CD4-positive, alpha-beta T cell (primary cell): ENCODE data around the gene MTFMT. TPM values are rescaled to one million over a fixed set of nuclear protein-coding genes. Genes with fewer than 3 reads are reported as not detected.
A peak's percentile ranks its signal among the peaks of the same experiment; 100 is the strongest.

Experiments used
- ATAC-seq: fragments of 200-7000 bp; cut with Tn5 transposase; one replicate; pipeline ENCODE4 v1.10.0; 2022; ENCODE audit warnings: mild to moderate bottlenecking; ENCODE audit not compliant: poor library complexity
- CTCF ChIA-PET: fragments of 350-600 bp; sonication (Branson Sonifier 250); formaldehyde crosslinking; loops from one replicate; lab custom pipeline; 2021; ENCODE audit warnings: antibody characterized with exemption, inconsistent platforms; lab: Charles Lee
- POLR2A ChIA-PET: fragments of 350-600 bp; sonication (Branson Sonifier 250); formaldehyde crosslinking; loops from one replicate; lab custom pipeline; 2021; ENCODE audit warnings: antibody characterized with exemption, inconsistent platforms; lab: Charles Lee
- DNase-seq, 14 experiments: peaks; one replicate each; pipeline ENCODE4 v3.0.0-alpha.2; 2013 to 2020; ENCODE audit warnings: mixed read lengths in 2 of 14
- H3K27ac ChIP-seq, 2 donors: one replicate each; pipeline versions ENCODE4 v1.5.1 to v1.7.0; 2013; ENCODE audit warnings: low read length in 2 of 2, low read depth in 1 of 2, mild to moderate bottlenecking in 1 of 2
- H3K27me3 ChIP-seq, 2 experiments: 1 replicate in 1 of 2; 2 replicates in 1 of 2; pipeline versions ENCODE4 v1.6.1 to v1.7.0; 2013; ENCODE audit warnings: low read length in 2 of 2, control low read depth in 1 of 2, mild to moderate bottlenecking in 1 of 2, moderate library complexity in 1 of 2; ENCODE audit not compliant: insufficient read depth in 2 of 2, control insufficient read depth in 1 of 2
- H3K36me3 ChIP-seq: one replicate; pipeline ENCODE4 v1.6.1; 2013; ENCODE audit warnings: low read length, control low read depth; ENCODE audit not compliant: insufficient read depth
- H3K4me1 ChIP-seq: one replicate; pipeline ENCODE4 v1.6.1; 2013; ENCODE audit warnings: low read length, control low read depth; ENCODE audit not compliant: insufficient read depth
- H3K4me3 ChIP-seq: one replicate; pipeline ENCODE4 v1.5.1; 2013; ENCODE audit warnings: mild to moderate bottlenecking, low read length, moderate library complexity
- H3K9me3 ChIP-seq, 2 experiments: 1 replicate in 1 of 2; 2 replicates in 1 of 2; pipeline versions ENCODE4 v1.6.1 to v1.7.0; 2013; ENCODE audit warnings: low read length in 2 of 2, mild to moderate bottlenecking in 2 of 2, control low read depth in 1 of 2, moderate library complexity in 1 of 2; ENCODE audit not compliant: control insufficient read depth in 1 of 2, insufficient read depth in 1 of 2
- H3K27ac Mint-ChIP-seq: one replicate; pipeline ENCODE4 v1.8.0; 2020; ENCODE audit warnings: mixed read lengths
- H3K27me3 Mint-ChIP-seq: one replicate; pipeline ENCODE4 v1.8.0; 2021; ENCODE audit warnings: mixed read lengths
- H3K36me3 Mint-ChIP-seq: one replicate; pipeline ENCODE4 v1.8.0; 2021; ENCODE audit warnings: low read depth, mixed read lengths
- H3K4me1 Mint-ChIP-seq: one replicate; pipeline ENCODE4 v1.8.0; 2021; ENCODE audit warnings: low read depth, mixed read lengths
- H3K4me3 Mint-ChIP-seq: one replicate; pipeline ENCODE4 v1.8.0; 2020; ENCODE audit warnings: mild to moderate bottlenecking, mixed read lengths
- H3K9me3 Mint-ChIP-seq: one replicate; pipeline ENCODE4 v1.8.0; 2020; ENCODE audit warnings: mixed read lengths
- CTCF ChIP-seq: fragments of 200-600 bp; IDR thresholded peaks from one replicate; pipeline ENCODE4 v1.8.0; 2022; ENCODE audit warnings: antibody characterized with exemption, mild to moderate bottlenecking
- intact Hi-C, 2 experiments: fragments of 100-400 bp; cut with DNase I in 1 of 2; cut with micrococcal nuclease in 1 of 2; formaldehyde crosslinking; loops; one replicate each; pipeline versions ENCODE4 v1.15.1 to v1.9.0; 2023 to 2025; cut with DNase I, micrococcal nuclease
- polyA plus RNA-seq, 2 donors: library from polyadenylated mRNA; unstranded; fragments of 120-200 nt; gene quantifications; one replicate each; pipeline ENCODE4 v1.2.1, GENCODE V29; 2013
- total RNA-seq, 174 experiments: library from RNA in 2 of 174; stranded (reverse) in 2 of 174; gene quantifications; one replicate each; pipeline ENCODE4 v1.2.3 and lab custom pipeline; 2021 to 2026

The MTFMT gene
- total RNA-seq (1 to 10 TPM; 3.4 to 5.8 TPM), total RNA-seq (lab: John Stamatoyannopoulos, UW) (3.2 to 29.9 (median 14.7) reads per million in 172 experiments)
- 10.4 TPM for polyA plus RNA-seq (2013, experiment 1 of 2)
- polyA plus RNA-seq (2013, experiment 2 of 2): 10.9 TPM

DNA sequence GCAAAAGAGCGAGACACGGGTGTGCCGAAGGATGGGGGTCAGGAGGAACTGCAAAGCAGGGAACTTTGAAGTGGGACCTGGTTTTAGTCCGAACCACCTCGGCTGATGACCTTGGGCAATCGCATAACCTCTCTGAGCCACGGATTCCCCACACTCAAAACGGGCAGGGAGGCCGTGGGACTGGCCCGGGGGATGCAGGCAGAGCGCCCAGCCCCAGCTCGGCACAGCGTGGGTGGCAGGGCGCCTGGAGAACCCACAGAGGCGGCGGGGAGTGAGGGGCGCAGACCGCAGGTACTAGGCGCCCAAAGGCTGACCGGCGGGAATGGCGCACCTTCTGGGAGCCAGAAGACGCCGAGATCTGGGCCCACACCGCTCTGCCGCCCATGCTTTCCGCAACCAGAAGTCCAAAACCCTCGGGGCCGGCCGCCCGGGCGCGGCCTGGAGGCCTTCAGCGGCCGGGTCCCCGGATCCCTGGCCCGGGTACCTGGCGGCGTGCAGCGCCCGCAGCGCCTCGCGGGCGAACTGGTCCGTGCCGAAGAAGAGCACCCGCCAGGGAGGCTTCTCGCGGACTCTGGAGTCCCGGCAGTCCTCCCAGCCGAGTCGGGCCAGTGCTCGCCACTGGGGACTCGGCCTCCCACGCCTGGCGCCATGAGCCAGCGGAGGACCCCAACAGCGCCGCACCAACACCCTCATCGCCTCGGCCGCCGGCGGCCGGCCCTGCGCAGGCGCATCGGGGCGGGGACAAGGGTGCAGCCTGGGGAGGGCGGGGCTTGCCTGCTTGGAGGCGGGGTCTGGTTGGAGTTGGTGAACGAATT lies at the start of gene MTFMT:
Gene MTFMT (minus strand): TSS at position 719 of the 815 bp plus-strand sequence. CDS start 26 bp downstream, at position 693.
- DNase-seq (peak; percentile 86 to 98 (median 92)), ATAC-seq (peak; percentile 94)
- H3K27ac Mint-ChIP-seq: peak within 1 kb of the TSS; percentile 66
- no peaks in the 10 kb centered on the region for H3K9me3 Mint-ChIP-seq
- ChIA-PET CTCF (no interaction called here), POLR2A (no interaction called here)
- TF ChIP-seq CTCF: no peak
- H3K4me1 Mint-ChIP-seq: peaks cover 25% of the 10 kb centered on the region
- H3K4me3 Mint-ChIP-seq: peak within 1 kb of the TSS; percentile 98
- no peaks in the 10 kb centered on the region for H3K9me3 ChIP-seq
- H3K27me3 Mint-ChIP-seq: peaks cover 15% of the 10 kb centered on the region
- H3K36me3 Mint-ChIP-seq: peaks cover 33% of the 10 kb centered on the region
- peak within 1 kb of the TSS; percentile 29 to 37 for H3K27ac ChIP-seq
- peaks cover 25% of the 10 kb centered on the region for H3K4me1 ChIP-seq
- peaks cover 11% of the 10 kb centered on the region for H3K36me3 ChIP-seq
- intact Hi-C loops: loop anchor here in 1 of 2 experiments (1.0 to 5.0 kb wide), 2 partner anchors 38 to 158 kb away; partner anchors contain the start of gene CLPX
- H3K27me3 ChIP-seq: peaks cover 0 to 6% of the 10 kb centered on the region in 2 experiments
- H3K4me3 ChIP-seq: peak within 1 kb of the TSS; percentile 72

DNA sequence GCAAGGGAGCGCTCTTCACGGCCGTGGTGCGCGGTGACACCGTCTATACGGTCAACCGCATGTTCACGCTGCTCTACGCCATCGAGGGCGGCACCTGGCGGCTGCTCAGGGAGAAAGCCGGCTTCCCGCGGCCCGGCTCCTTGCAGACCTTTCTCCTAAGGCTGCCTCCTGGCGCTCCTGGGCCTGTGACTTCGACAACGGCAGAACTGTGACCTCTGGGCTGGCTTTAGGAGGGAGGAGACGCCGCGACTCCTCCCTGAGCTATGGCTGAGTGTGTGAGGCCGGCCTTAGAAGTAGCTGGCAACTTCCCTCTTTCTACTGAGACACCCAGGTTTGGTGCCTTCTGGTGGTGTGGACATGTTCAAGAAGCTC lies 48.5 kb upstream of the MTFMT start:
- no peak overlapping the region for H3K4me3 ChIP-seq
- Mint-ChIP-seq H3K27ac (no peak overlapping the region), H3K4me1 (peaks cover 10% of the 10 kb centered on the region), H3K4me3 (no peak overlapping the region), H3K27me3 (peaks cover 40% of the 10 kb centered on the region), H3K9me3 (no peaks in the 10 kb centered on the region), H3K36me3 (no peaks in the 10 kb centered on the region)
- peaks cover 0 to 5% of the 10 kb centered on the region in 2 experiments for H3K9me3 ChIP-seq
- H3K4me1 ChIP-seq: peaks cover 17% of the 10 kb centered on the region
- no peaks in the 10 kb centered on the region for H3K36me3 ChIP-seq
- ChIA-PET CTCF (interaction anchor here (0.7 to 1.4 kb wide), 3 partner anchors 14 to 347 kb away, joined by 3 to 4 read pairs (median 3); no protein-coding TSS in a partner anchor), POLR2A (no interaction called here)
- peak; percentile 42 for TF ChIP-seq CTCF
- no peak overlapping the region for H3K27ac ChIP-seq
- intact Hi-C loops: loop anchor here (2.0 to 5.0 kb wide), 3 partner anchors 45 to 347 kb away; no protein-coding TSS in a partner anchor
- peaks cover 5 to 7% of the 10 kb centered on the region in 2 experiments for H3K27me3 ChIP-seq
- peak in 13 of 14 experiments; percentile 27 to 70 (median 44) for DNase-seq
- ATAC-seq: peak; percentile 69

DNA sequence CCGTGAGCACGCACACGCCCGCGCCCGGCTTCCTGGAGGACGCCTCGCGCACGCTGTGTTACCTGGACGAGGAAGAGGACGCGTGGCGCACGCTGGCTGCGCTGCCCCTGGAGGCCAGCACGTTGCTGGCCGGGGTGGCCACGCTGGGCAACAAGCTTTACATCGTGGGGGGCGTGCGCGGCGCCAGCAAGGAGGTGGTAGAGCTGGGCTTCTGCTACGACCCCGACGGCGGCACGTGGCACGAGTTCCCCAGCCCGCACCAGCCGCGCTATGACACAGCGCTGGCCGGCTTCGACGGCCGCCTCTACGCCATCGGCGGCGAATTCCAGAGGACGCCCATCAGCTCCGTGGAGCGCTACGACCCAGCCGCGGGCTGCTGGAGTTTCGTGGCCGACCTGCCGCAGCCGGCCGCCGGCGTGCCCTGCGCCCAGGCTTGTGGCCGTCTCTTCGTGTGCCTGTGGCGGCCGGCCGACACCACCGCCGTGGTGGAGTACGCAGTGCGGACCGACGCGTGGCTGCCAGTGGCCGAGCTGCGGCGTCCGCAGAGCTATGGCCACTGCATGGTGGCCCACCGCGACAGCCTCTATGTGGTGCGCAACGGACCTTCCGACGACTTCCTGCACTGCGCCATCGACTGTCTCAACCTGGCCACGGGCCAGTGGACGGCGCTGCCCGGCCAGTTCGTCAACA lies 48.0 kb upstream of the MTFMT start:
- no peak for ATAC-seq
- DNase-seq: no peak
- Histone ChIP-seq H3K4me1 (peaks cover 14% of the 10 kb centered on the region), H3K9me3 (peaks cover 0 to 5% of the 10 kb centered on the region in 2 experiments), H3K36me3 (no peaks in the 10 kb centered on the region), H3K27me3 (peaks cover 5 to 7% of the 10 kb centered on the region in 2 experiments), H3K27ac (no peak overlapping the region), H3K4me3 (no peak overlapping the region)
- H3K4me1 Mint-ChIP-seq: peaks cover 5% of the 10 kb centered on the region
- H3K9me3 Mint-ChIP-seq: no peaks in the 10 kb centered on the region
- intact Hi-C loops: loop anchor here in 1 of 2 experiments (5.0 kb wide), 1 partner anchor 45 kb away; no protein-coding TSS in a partner anchor
- no peaks in the 10 kb centered on the region for H3K36me3 Mint-ChIP-seq
- no peak for TF ChIP-seq CTCF
- ChIA-PET POLR2A (no interaction called here), CTCF (interaction anchor here (1.4 kb wide), 1 partner anchor 346 kb away, joined by 4 read pairs; no protein-coding TSS in a partner anchor)
- H3K4me3 Mint-ChIP-seq: no peak overlapping the region
- H3K27me3 Mint-ChIP-seq: peaks cover 35% of the 10 kb centered on the region
- no peak overlapping the region for H3K27ac Mint-ChIP-seq
